AG09309 (cell line): ENCODE measurements around the gene OXNAD1.

ENCODE experiments used
- DNase-seq: peaks from one replicate; pipeline ENCODE4 v3.0.0-alpha.2; 2010; ENCODE audit warnings: low read depth
- H3K4me3 ChIP-seq: 2 replicates; pipeline ENCODE4 v1.5.1; 2011; ENCODE audit warnings: mild to moderate bottlenecking, low read depth, low read length, moderate library complexity; ENCODE audit not compliant: control insufficient read depth
- CTCF ChIP-seq: IDR thresholded peaks from 2 replicates; pipeline ENCODE4 v1.5.1; 2011; ENCODE audit warnings: mild to moderate bottlenecking, low read depth, low read length, inconsistent platforms; ENCODE audit not compliant: insufficient read depth, control insufficient read depth; ENCODE audit errors: missing control alignments

The OXNAD1 gene

GRCh38 chr3:16284633-16285032 lies 19.6 kb downstream of the OXNAD1 start:
- H3K4me3 ChIP-seq, result no peak overlapping the region
- no peak for DNase-seq
- TF ChIP-seq CTCF, result no peak

GRCh38 chr3:16286161-16286560 lies 21.1 kb downstream of the OXNAD1 start:
- no peak for DNase-seq
- no peak overlapping the region for H3K4me3 ChIP-seq

GRCh38 chr3:16286751-16287543 lies 21.9 kb downstream of the OXNAD1 start:
- no peak for TF ChIP-seq CTCF
- no peak for DNase-seq

More at GRCh38 chr3:16286161-16286560, 21.1 kb downstream of the OXNAD1 start:
- no peak for TF ChIP-seq CTCF

GRCh38 chr3:16288664-16289063 lies 23.7 kb downstream of the OXNAD1 start:
- DNase-seq, result no peak
- no peak for TF ChIP-seq CTCF
- no peak overlapping the region for H3K4me3 ChIP-seq

More at GRCh38 chr3:16286751-16287543, 21.9 kb downstream of the OXNAD1 start:
- H3K4me3 ChIP-seq, result no peak overlapping the region

- no peak overlapping the region for H3K4me3 ChIP-seq
- TF ChIP-seq CTCF, result no peak
- no peak for DNase-seq
These were observed 24.3 kb downstream of the OXNAD1 start for GRCh38 chr3:16289144-16289889.

- peak; percentile 82 for TF ChIP-seq CTCF
- no peak for DNase-seq
- H3K4me3 ChIP-seq, result no peak overlapping the region
These were observed 25.2 kb downstream of the OXNAD1 start for GRCh38 chr3:16290007-16290826.
